22Rv1 (cell line): ENCODE results near the gene RAP1GAP2.

Experiments
- ZFX ChIP-seq: fragments of 450-650 bp; IDR thresholded peaks from 2 replicates; pipeline ENCODE4 v1.6.1; 2017; ENCODE audit warnings: antibody characterized with exemption, borderline replicate concordance
- TF ChIP-seq, protein P1 (sequence below): fragments of 450-650 bp; IDR thresholded peaks from 2 replicates; pipeline ENCODE4 v1.5.1; 2017; ENCODE audit warnings: mild to moderate bottlenecking

DNA sequence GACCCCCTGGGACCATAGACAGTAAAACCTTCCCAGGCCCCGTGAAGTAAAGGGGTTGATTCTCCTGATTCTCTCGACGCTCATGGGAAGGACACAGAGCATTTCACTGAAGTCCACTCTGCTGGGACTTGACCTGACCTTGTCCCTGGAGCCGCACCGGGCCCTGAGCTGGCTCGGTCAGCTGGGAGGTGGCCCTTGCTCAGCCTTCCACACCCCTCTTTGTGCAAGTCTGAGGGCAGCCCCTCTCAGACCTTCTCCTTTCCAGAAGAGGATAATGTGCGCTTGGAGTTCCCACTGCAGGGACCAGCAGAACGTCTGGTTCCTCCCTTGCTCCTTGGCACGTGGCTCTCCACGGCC is 115.5 kb downstream of the RAP1GAP2 start:
- TF ChIP-seq ZFX: no peak
- TF ChIP-seq, protein P1, sequence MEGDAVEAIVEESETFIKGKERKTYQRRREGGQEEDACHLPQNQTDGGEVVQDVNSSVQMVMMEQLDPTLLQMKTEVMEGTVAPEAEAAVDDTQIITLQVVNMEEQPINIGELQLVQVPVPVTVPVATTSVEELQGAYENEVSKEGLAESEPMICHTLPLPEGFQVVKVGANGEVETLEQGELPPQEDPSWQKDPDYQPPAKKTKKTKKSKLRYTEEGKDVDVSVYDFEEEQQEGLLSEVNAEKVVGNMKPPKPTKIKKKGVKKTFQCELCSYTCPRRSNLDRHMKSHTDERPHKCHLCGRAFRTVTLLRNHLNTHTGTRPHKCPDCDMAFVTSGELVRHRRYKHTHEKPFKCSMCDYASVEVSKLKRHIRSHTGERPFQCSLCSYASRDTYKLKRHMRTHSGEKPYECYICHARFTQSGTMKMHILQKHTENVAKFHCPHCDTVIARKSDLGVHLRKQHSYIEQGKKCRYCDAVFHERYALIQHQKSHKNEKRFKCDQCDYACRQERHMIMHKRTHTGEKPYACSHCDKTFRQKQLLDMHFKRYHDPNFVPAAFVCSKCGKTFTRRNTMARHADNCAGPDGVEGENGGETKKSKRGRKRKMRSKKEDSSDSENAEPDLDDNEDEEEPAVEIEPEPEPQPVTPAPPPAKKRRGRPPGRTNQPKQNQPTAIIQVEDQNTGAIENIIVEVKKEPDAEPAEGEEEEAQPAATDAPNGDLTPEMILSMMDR: no peak
